DMS 273 (cell line): ENCODE measurements around the gene NCOR2.

Experiments
- DNase-seq: peaks from one replicate; lab custom pipeline; 2025; ENCODE audit not compliant: unreplicated experiment; lab: John Stamatoyannopoulos, UW

Gene NCOR2

DNA sequence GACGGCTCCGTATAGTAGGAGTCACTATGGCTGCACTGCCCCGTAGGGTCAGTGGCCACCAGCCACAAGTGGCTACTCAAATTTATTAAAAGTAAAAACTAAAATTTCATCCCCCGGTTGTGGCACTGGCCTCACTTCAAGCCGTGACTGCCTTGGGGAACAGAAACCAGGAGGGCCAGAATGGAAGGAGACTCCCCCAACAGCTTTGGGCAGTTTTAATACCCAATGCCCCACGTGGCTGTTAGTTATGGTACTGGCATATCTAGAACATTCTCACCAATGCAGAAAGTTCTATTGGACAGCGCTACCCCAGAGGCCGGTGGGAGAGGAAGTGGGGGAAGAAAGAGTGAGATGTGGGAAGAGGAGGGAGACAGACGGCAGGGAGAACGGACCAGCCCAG lies 6.2 kb downstream of the NCOR2 start:
- no peak for DNase-seq

- DNase-seq, result no peak
Measured at GRCh38 chr12:124560146-124560890, 7.1 kb downstream of the NCOR2 start.

DNA sequence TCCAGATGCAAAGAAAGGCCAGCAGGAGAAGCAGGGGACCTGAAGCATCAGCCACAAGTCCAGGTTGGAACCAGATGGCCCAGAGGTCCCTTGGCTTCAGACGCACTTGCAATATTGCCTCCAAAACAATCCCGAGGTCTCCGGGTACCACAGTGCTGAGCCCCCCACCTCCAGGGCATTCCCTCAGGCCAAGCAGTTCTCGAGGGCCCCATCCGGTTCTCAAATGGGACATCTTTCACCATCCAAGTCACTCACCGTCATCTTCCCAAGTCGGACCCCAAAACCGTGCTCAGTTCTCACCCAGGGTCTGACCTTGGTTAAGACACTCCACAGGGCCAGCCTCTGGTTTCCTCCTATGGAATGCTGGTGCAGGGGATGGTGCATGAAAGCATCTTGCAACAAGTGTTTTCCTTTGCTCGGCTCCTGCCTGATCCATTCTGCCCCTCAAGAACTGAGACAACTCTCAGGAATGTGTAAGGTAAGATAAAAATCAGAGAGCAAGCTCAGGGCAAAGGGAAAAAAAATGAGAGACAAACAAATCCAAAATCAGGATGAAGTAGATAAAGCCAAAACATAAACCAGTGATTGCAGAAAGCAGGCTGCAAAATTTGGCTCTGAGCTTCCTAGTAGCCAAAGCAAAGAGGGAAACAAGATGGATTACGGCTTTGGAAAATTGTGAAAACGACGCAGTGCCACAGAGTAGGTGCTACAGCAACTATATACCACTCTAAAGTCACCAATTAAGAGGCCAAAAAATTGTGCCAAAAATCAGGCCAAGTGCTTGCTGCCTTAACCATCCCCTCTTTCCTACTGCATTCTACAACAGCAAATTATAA lies 8.0 kb downstream of the NCOR2 start:
- DNase-seq, result no peak

DNA sequence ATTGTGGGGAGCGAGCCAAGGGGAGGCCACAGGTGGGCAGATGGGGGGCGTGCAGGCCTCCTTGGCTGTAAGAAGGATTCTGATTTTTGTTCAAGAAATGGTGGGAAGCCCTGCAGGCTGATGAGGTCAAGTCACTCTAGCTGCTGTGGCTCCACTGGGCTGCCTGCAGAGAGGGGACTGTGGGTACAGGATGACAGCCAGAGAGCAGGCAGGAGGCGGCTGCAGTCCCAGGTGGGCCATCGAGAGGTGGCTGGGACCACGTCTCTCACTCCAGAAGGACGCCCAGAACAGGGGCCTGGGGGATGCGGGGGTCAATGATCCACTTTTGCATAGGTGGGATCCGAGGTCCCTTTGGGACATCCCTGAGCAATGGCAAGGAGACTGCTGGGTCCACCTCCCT lies 9.1 kb downstream of the NCOR2 start:
- DNase-seq, result no peak

GRCh38 chr12:124557518-124558223 lies 9.7 kb downstream of the NCOR2 start:
- peak; percentile 73 for DNase-seq

- DNase-seq, result peak; percentile 67
Measured at GRCh38 chr12:124556896-124557501, 10.4 kb downstream of the NCOR2 start.

GRCh38 chr12:124556074-124556466 lies 11.3 kb downstream of the NCOR2 start:
- no peak for DNase-seq

DNA sequence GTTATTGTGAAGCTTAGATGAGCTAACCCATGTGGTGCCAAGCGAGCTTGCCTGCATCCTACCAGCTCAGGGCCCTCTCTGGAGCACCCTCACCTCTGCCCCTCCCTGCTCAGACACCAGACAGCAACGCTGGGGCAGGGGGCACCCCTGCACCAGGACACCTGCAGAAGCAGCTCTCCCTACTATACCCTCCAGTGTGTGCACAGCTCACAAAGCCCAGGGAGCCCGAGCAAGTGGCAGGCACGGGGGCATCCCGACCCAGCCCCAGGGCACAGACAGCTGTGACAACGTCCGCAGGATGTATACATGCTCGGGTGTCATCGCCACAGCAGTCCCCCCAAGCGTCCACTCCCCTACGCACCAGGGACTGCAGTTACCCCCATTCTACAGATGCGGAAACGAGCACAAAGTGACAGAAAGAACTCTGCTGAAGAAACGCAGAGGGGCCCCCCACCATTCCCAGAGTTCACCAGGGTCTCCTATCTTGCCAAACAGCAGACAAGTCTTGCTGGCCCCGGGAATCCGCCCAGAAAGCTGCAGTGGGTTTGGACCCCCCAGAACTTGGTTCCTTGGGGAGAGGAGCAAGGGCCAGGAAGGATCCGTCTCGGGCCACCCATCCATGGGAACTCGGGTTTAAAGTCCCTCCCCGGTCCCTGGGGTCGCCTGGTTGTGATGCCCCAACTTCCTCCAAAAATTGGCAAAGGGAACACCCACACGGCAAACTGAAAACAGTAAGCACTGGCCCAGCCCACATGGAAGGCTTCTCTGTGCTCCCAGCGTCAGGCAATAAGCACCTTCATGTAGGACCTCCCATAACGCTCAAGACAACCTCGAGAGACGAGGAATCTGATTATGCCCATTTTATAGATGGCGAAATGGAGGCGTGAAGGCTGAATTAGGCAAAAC lies 12.0 kb downstream of the NCOR2 start:
- DNase-seq, result no peak

DNA sequence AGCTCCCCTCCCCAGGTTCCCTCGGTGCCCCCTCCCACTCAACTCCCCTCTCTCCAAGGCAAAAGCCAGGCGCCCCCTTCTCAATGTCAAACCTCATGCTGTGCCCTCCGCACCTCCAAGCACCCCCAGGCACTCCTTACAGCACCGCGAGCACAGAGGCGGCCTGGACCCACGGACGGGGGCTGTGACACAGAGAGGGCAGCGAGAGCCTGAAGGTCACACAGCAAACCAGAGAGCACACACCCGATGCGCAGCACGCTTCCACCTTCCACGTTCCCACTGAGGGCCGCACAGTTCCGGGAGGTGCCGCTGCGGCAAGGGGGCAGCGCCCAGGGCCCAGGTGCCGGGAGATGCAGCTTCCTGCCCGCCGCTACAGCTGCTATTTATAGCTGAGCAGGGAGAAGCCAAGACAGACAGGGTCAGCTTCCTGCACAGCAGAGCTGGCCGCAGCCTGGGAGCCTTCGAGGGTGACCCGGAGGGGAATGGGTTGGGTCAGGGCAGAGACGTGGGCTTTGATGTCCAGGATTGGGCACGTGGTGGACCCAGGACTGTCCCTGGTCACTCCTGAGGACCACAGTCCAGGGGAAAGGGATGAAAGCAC lies 12.9 kb downstream of the NCOR2 start:
- DNase-seq, result no peak

- DNase-seq, result no peak
Measured at GRCh38 chr12:124553862-124554428, 13.5 kb downstream of the NCOR2 start.

GRCh38 chr12:124551268-124552144 lies 15.9 kb downstream of the NCOR2 start:
- DNase-seq, result peak; percentile 89

DNA sequence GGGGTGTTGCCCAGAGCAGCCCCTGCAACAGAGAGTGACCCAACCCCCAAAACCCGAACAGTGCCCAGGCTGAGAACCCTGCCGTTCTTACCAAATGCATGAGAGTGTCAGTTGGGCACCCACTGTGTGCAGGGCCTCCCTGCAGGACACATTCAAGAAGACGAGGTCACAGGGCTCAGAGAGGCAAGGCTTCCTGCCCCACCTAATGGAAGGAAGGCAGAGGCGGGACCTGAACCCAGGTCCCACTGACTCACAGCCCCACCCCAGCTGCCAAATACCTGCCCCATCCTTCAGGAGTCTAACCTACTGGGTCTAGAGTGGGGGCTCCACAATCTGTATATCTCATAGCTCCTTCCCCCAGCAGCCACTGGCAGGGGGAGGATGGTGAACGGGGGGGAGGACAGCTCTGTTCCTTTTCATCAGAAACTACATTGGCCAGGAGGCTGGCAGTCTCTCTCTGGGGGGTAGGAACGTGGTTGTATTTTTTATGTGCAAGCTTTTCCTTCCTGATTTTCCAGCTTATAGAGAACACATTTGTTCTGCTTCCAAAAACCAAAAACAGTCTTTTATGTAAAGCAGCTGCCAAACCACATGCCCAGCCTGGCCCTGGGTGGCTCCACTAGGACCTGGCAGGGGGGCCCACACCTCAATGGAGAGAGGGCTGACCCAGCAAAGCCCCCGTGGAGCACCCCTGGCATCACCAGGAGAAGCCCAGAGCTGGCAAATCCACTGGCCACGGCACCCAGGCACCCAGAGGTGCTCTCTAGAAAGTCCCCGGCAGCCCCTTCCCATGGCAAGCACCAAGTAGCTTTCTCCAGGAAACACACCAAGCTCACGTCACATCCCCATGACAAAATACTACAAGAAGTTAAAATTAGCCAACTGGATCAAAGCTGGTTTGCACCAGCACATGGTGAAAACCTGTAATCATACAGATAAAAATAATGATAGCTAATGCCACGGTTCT lies 17.0 kb downstream of the NCOR2 start:
- DNase-seq, result no peak

DNA sequence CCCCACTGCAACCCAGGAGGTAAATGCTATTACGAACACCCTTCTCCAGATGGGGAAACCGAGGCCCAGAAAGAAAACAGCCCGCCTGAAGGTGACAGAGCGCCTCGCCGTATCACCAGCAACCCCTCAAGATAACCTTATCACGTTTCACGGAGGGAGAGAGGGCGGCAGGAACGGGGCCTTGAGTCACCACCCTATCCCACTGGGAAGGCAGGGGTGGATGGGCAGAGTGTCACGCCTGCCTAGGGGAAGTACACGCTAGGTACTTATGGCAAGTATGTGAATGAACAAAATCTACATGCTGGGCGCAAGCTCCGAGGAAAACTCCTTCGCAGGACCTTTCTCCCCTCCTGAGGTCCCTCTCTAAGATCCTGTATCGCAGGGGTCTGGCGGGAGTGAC lies 17.8 kb downstream of the NCOR2 start:
- no peak for DNase-seq

DNA sequence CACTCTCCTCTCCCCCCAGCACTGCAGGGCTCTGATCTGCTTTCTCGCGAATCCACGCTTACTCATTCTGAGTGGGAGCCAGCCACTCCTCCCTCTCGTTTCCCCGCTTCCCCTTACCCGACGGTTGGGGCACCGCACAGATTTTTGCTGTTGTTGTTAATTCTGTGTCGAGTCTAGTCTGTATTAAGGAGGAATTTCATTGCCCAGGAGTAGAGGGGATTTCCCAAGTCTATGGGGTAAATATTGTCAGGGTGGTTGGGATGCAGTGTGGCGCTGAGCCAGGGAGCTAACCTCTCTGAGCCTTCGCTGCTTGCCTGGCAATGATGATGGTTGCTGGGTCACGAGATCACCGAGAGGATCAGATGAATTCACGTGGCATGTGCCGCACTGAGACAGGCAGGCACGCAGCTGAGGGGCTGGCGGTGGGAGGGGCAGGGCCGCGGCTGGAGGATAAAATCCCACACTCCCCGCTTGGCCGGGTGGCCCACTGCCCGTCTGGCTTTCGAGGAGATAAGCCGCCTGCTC lies 18.5 kb downstream of the NCOR2 start:
- DNase-seq, result peak; percentile 32

GRCh38 chr12:124547626-124548025 lies 19.8 kb downstream of the NCOR2 start:
- no peak for DNase-seq

DNA sequence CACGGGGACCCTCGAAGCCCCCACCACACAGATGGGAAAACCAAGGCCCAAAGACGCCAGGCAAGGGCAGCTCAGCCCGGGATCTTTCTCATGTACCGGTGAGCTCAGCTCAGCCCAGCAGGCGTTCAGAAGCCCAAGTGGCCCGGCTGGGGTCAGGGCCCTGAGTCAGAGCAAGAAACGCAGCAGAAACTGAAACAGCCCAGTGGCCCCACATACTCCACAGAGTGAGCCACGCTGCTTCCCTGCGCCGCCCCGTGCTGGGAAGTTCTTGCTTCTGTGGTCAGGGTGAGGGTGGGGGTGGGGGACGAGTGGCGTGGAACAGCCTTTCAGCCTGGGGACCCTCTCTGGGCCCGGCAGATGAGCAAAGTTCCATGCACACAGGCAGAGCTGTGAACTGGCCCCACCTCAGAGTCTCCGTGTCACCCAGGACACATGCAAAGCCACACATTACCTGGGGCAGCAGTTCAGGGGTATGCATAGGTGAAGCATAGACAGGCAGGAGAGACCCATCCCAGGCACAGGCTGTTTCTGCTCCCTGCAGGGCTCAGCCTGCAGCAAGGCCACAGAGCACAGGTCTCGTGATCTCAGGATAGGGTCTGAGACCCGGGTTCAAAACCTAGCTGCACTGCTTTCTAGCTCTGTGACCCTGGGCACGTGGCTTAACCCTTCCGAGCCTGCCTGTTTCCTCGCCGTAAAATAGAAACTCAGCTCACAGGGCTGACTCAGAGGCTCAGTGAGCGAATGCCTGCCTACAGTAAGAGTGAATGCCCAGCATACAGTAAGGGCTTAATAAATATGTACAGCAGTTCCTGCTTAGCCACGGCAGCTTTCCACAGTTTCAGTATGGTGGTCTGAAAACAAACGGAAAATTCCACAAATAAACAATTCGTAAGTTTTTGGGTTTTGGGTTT lies 21.6 kb downstream of the NCOR2 start:
- DNase-seq, result no peak
